ENCODE data around the gene CTCFL.
"Not testable (repeated sequence)": the region's sequence is repeated elsewhere in the genome, so short reads cannot be mapped to it uniquely, and the experiment has no call there.

The CTCFL gene

GRCh38 chr20:57476641-57477461 lies 48.1 kb downstream of the CTCFL start:
- no peak for DNase-seq

- no peak for DNase-seq
These were observed 48.8 kb downstream of the CTCFL start for GRCh38 chr20:57476084-57476526.

GRCh38 chr20:57475388-57476083 lies 49.4 kb downstream of the CTCFL start:
- DNase-seq: no peak

GRCh38 chr20:57474816-57475215 lies 50.1 kb downstream of the CTCFL start:
- DNase-seq: no peak

- DNase-seq: no peak
These were observed 50.7 kb downstream of the CTCFL start for GRCh38 chr20:57474205-57474604.

- DNase-seq: no peak
These were observed 51.5 kb downstream of the CTCFL start for GRCh38 chr20:57473246-57474048.

- not testable (repeated sequence) for DNase-seq
These were observed 52.5 kb downstream of the CTCFL start for GRCh38 chr20:57472474-57472873.

GRCh38 chr20:57471496-57472372 lies 53.2 kb downstream of the CTCFL start:
- DNase-seq: no peak

GRCh38 chr20:57470666-57471495 lies 54.1 kb downstream of the CTCFL start:
- no peak for DNase-seq

GRCh38 chr20:57470212-57470522 lies 54.8 kb downstream of the CTCFL start:
- DNase-seq: no peak

- DNase-seq: no peak
These were observed 55.3 kb downstream of the CTCFL start for GRCh38 chr20:57469418-57470211.

- no peak for DNase-seq
These were observed 56.2 kb downstream of the CTCFL start for GRCh38 chr20:57468523-57469417.

- DNase-seq: no peak
These were observed 57.2 kb downstream of the CTCFL start for GRCh38 chr20:57467742-57468141.

GRCh38 chr20:57465943-57466342 lies 59.0 kb downstream of the CTCFL start:
- DNase-seq: no peak

- DNase-seq: no peak
These were observed 59.5 kb downstream of the CTCFL start for GRCh38 chr20:57465486-57465885.

- DNase-seq: no peak
These were observed 60.2 kb downstream of the CTCFL start for GRCh38 chr20:57464642-57465211.

GRCh38 chr20:57462781-57463180 lies 62.2 kb downstream of the CTCFL start:
- no peak for DNase-seq

GRCh38 chr20:57461726-57462125 lies 63.2 kb downstream of the CTCFL start:
- DNase-seq: no peak

GRCh38 chr20:57460781-57461465 lies 64.0 kb downstream of the CTCFL start:
- no peak for DNase-seq

Data from stimulated activated CD4-positive, alpha-beta T cell treated with anti-CD3 and anti-CD28 coated beads, Interleukin-2, amount 100 ng/mL, for 24 hours (primary cell).